ENCODE data around the gene RPL13. TPM values are rescaled to one million over a fixed set of nuclear protein-coding genes. Genes with fewer than 3 reads are reported as not detected.

The RPL13 gene
- polyA plus RNA-seq, 1 donor from 2014 or later, result 6,684 TPM

- Mint-ChIP-seq H3K27ac (no peak overlapping the region), H3K9me3 (no peaks in the 10 kb centered on the region), H3K4me3 (no peak overlapping the region), H3K4me1 (no peaks in the 10 kb centered on the region), H3K36me3 (peaks cover 3% of the 10 kb centered on the region), H3K27me3 (no peaks in the 10 kb centered on the region)
Measured at GRCh38 chr16:89550421-89551007, 10.0 kb upstream of the RPL13 start.

DNA sequence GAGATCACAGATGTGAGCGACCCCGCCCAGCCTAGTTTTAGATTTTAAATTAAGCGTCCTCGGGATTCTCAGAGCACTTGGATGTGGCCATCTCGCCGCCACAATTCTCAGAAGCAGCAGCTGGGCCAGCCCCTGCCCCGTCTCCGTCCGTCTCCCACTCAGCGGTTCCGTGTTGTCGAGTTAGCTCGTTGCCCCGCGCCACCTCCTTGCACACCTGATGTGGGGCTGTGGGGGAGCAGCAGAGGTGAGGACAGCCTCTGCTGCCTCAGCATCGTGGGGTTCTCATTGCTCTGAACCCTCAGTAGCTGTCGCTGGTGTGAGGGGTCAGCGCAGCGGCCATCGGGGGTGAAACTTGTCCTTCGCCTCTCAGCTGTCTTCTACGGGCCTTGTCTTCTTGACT lies 8.2 kb upstream of the RPL13 start:
- Mint-ChIP-seq H3K4me1 (peaks cover 0 to 10% (median 0%) of the 10 kb centered on the region in 3 donors), H3K9me3 (no peaks in the 10 kb centered on the region), H3K4me3 (no peak overlapping the region), H3K36me3 (peaks cover 3% of the 10 kb centered on the region), H3K27ac (peak overlapping the region in 1 of 3 donors; percentile 53), H3K27me3 (no peaks in the 10 kb centered on the region)

- Mint-ChIP-seq H3K27me3 (no peaks in the 10 kb centered on the region), H3K4me1 (peaks cover 0 to 15% (median 3%) of the 10 kb centered on the region in 3 donors), H3K36me3 (peaks cover 3% of the 10 kb centered on the region), H3K27ac (no peak overlapping the region), H3K4me3 (peak overlapping the region in 1 of 4 donors; percentile 14), H3K9me3 (no peaks in the 10 kb centered on the region)
Measured at GRCh38 chr16:89552913-89553312, 7.6 kb upstream of the RPL13 start.

DNA sequence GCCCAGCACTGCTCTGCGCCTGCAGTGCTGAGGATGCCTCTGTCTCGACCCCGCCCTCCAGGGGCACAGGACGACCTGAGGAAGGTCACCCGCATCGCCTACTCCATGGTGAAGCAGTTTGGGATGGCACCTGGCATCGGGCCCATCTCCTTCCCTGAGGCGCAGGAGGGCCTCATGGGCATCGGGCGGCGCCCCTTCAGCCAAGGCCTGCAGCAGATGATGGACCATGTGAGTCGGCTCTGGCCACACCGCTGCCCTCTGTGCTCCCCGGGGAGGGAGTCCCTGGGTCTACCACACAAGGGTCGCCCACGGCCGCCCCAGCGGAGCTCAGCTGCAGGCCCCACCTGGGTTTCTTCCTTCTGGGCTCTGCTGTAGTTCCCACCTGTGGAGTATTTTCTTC lies 6.7 kb upstream of the RPL13 start:
- H3K4me1 Mint-ChIP-seq, result peaks cover 0 to 15% (median 3%) of the 10 kb centered on the region in 3 donors
- H3K27ac Mint-ChIP-seq, result no peak overlapping the region
- H3K4me3 Mint-ChIP-seq, result no peak overlapping the region
- H3K36me3 Mint-ChIP-seq, result peaks cover 1% of the 10 kb centered on the region
- H3K27me3 Mint-ChIP-seq, result no peaks in the 10 kb centered on the region
- H3K9me3 Mint-ChIP-seq, result no peaks in the 10 kb centered on the region

- Mint-ChIP-seq H3K36me3 (peaks cover 1% of the 10 kb centered on the region), H3K4me1 (peaks cover 0 to 15% (median 3%) of the 10 kb centered on the region in 3 donors), H3K4me3 (no peak overlapping the region), H3K9me3 (no peaks in the 10 kb centered on the region), H3K27me3 (no peaks in the 10 kb centered on the region), H3K27ac (no peak overlapping the region)
Measured at GRCh38 chr16:89554343-89554742, 6.1 kb upstream of the RPL13 start.

DNA sequence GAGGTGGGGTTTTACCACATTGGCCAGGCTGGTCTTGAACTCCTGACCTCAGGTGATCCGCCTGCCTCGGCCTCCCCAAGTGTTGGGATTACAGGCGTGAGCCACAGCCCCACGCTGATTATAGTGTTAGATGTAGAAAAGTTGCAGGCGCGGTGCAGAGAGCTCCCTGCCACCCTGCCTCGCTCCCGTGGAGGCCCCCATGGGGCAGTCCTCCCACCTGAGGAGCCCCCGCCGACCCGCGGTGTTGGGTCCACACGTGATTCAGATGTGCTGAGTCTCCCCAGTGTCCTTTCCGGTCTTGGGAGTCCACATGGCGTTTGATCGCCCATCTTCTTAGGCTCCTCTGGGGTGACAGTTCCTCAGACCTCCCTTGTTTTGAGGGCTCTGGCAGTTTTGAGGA lies 5.2 kb upstream of the RPL13 start:
- H3K36me3 Mint-ChIP-seq, result peaks cover 1% of the 10 kb centered on the region
- H3K27me3 Mint-ChIP-seq, result no peaks in the 10 kb centered on the region
- no peak overlapping the region for H3K27ac Mint-ChIP-seq
- H3K4me1 Mint-ChIP-seq, result peaks cover 0 to 20% (median 5%) of the 10 kb centered on the region in 3 donors
- no peaks in the 10 kb centered on the region for H3K9me3 Mint-ChIP-seq
- H3K4me3 Mint-ChIP-seq, result no peak overlapping the region

DNA sequence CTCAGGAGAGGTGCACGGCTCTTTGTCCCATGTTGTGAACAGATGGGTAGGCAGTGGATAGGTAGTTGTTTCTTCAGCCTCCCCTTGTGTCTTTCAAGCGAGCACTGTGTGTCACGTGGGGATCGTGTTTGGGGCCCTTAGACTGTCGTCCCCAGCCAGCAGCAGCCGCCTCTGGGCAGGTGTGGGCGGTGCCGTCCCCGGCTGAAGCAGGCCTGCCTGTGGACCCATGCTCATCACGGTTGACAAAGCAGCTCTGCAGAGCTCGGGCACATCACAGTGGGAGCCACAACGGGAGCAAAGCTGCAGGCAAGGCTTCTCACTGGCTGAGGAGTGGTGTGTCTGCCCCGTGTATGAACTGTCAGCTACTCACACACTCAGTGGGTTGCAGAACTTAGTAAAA lies 4.7 kb upstream of the RPL13 start:
- Mint-ChIP-seq H3K4me3 (peak overlapping the region in 2 of 4 donors; percentile 28 to 95), H3K36me3 (peaks cover 1% of the 10 kb centered on the region), H3K9me3 (no peaks in the 10 kb centered on the region), H3K27me3 (no peaks in the 10 kb centered on the region), H3K27ac (no peak overlapping the region), H3K4me1 (peaks cover 0 to 24% (median 5%) of the 10 kb centered on the region in 3 donors)

GRCh38 chr16:89556750-89557689 lies 3.5 kb upstream of the RPL13 start:
- no peaks in the 10 kb centered on the region for H3K9me3 Mint-ChIP-seq
- H3K27ac Mint-ChIP-seq, result peak overlapping the region in 2 of 3 donors; percentile 64 to 93
- peak overlapping the region in 2 of 4 donors; percentile 81 to 95 for H3K4me3 Mint-ChIP-seq
- peaks cover 4 to 29% (median 10%) of the 10 kb centered on the region in 3 donors for H3K4me1 Mint-ChIP-seq
- peaks cover 7% of the 10 kb centered on the region for H3K36me3 Mint-ChIP-seq
- no peaks in the 10 kb centered on the region for H3K27me3 Mint-ChIP-seq

- no peaks in the 10 kb centered on the region for H3K27me3 Mint-ChIP-seq
- H3K9me3 Mint-ChIP-seq, result no peaks in the 10 kb centered on the region
- H3K27ac Mint-ChIP-seq, result peak overlapping the region in 2 of 3 donors; percentile 64 to 93
- peak overlapping the region in 2 of 4 donors; percentile 81 to 95 for H3K4me3 Mint-ChIP-seq
- peaks cover 10 to 38% (median 16%) of the 10 kb centered on the region in 3 donors for H3K4me1 Mint-ChIP-seq
- peaks cover 6% of the 10 kb centered on the region for H3K36me3 Mint-ChIP-seq
Measured at GRCh38 chr16:89557690-89558490, 2.6 kb upstream of the RPL13 start.

DNA sequence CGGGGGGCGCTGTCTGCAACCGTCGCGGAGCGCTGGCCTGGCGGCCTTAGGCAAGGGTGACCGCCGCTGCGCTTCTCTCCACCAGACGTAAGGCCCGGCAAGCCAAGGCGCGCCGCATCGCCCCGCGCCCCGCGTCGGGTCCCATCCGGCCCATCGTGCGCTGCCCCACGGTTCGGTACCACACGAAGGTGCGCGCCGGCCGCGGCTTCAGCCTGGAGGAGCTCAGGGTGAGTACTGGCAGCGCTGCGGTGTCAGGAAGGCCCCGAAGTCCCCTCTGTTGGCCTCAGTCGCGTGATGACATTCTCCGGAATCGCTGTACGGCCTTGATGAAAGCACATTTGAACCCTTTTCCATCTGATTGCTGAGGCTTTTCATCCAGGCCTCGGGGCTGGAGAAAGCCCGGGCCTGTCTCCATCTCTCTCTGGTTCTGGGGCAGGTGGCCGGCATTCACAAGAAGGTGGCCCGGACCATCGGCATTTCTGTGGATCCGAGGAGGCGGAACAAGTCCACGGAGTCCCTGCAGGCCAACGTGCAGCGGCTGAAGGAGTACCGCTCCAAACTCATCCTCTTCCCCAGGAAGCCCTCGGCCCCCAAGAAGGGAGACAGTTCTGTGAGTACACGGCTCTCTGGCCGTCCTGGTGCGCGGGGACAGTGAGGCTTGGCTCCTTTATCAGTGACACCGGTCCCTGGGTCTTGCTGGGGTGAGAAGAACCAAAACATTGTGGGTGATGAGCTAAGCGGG lies 831 bp downstream of the RPL13 start:
- Mint-ChIP-seq H3K4me1 (peaks cover 34 to 56% (median 38%) of the 10 kb centered on the region in 3 donors), H3K36me3 (peaks cover 10% of the 10 kb centered on the region), H3K27me3 (no peaks in the 10 kb centered on the region), H3K4me3 (peak overlapping the region; percentile 95 to 100 (median 97)), H3K9me3 (no peaks in the 10 kb centered on the region), H3K27ac (peak overlapping the region; percentile 94 to 99 (median 97))

DNA sequence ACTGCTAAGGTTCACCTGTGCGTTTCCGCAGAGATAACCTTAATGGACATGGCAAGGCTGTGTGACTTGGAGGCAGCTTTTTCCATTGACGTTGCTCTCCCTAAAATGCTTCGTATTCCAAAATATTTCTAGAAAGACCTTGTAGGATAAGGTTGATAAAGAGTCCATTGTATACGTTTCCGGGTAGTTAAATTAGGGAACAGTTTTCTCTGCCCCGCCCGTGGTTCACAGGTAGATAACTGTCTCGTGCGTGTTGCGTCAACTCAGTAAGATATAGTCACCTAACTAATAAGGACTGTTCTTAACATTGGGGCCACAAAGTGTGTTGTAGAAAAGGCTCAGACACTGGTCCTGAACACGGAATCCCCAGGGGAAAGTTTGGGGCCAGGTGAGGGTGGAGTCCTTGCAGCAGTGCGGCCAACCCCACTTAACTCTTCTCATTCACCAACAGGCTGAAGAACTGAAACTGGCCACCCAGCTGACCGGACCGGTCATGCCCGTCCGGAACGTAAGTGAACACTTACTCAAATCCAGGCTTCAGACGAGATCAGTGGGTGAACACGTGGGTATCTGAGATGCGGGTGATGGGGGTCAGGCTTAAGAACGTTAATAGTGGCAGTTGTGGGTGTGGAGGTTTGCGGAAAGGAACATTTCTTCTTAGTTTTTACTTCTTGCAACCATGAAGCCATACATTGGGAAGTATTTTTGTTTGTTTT lies 1.6 kb downstream of the RPL13 start:
- Mint-ChIP-seq H3K27me3 (no peaks in the 10 kb centered on the region), H3K9me3 (no peaks in the 10 kb centered on the region), H3K27ac (peak overlapping the region; percentile 94 to 99 (median 97)), H3K36me3 (peaks cover 10% of the 10 kb centered on the region), H3K4me3 (peak overlapping the region; percentile 95 to 100 (median 97)), H3K4me1 (peaks cover 35 to 52% (median 38%) of the 10 kb centered on the region in 3 donors)

- peak overlapping the region in 2 of 3 donors; percentile 97 to 99 for H3K27ac Mint-ChIP-seq
- peak overlapping the region in 2 of 4 donors; percentile 97 to 100 for H3K4me3 Mint-ChIP-seq
- H3K36me3 Mint-ChIP-seq, result peaks cover 10% of the 10 kb centered on the region
- H3K9me3 Mint-ChIP-seq, result no peaks in the 10 kb centered on the region
- H3K27me3 Mint-ChIP-seq, result no peaks in the 10 kb centered on the region
- peaks cover 35 to 51% (median 35%) of the 10 kb centered on the region in 3 donors for H3K4me1 Mint-ChIP-seq
Measured at GRCh38 chr16:89562939-89563338, 2.5 kb downstream of the RPL13 start.

- Mint-ChIP-seq H3K27me3 (no peaks in the 10 kb centered on the region), H3K4me1 (peaks cover 35 to 51% (median 35%) of the 10 kb centered on the region in 3 donors), H3K27ac (peak overlapping the region in 2 of 3 donors; percentile 85), H3K36me3 (peaks cover 10% of the 10 kb centered on the region), H3K9me3 (no peaks in the 10 kb centered on the region), H3K4me3 (peak overlapping the region; percentile 16 to 87 (median 68))
Measured at GRCh38 chr16:89563639-89564392, 3.3 kb downstream of the RPL13 start.

Measured in IgD-negative memory B cell (primary cell).